Loucy (cell line): ENCODE data around the gene CREG2.

Experiments
- H2AFZ ChIP-seq: fragments of 200-600 bp; sonication (generic); 2 replicates; pipeline ENCODE4 v1.6.0; 2016; ENCODE audit warnings: antibody characterized with exemption, mild to moderate bottlenecking, low read length, moderate library complexity
- H3F3A ChIP-seq: fragments of 200-600 bp; 2 replicates; pipeline ENCODE4 v1.6.0; 2016; ENCODE audit warnings: antibody characterized with exemption, low read depth, mild to moderate bottlenecking
- H3K27me3 ChIP-seq: fragments of 200-600 bp; sonication (generic); 2 replicates; pipeline ENCODE4 v1.6.1; 2014; ENCODE audit warnings: low read length, mild to moderate bottlenecking; ENCODE audit not compliant: insufficient read depth, poor library complexity, severe bottlenecking
- H3K36me3 ChIP-seq: fragments of 200-600 bp; sonication (generic); 2 replicates; pipeline ENCODE4 v1.6.1; 2016; ENCODE audit warnings: low read length; ENCODE audit not compliant: insufficient read depth
- H3K4me1 ChIP-seq: fragments of 200-600 bp; sonication (generic); 2 replicates; pipeline ENCODE4 v1.5.1; 2014; ENCODE audit warnings: low read length, mild to moderate bottlenecking; ENCODE audit not compliant: insufficient read depth, poor library complexity, severe bottlenecking
- H3K4me2 ChIP-seq: fragments of 200-600 bp; sonication (generic); 2 replicates; pipeline ENCODE4 v1.6.0; 2014; ENCODE audit warnings: antibody characterized with exemption, low read length, low read depth, mild to moderate bottlenecking; ENCODE audit not compliant: poor library complexity, severe bottlenecking
- H3K4me3 ChIP-seq: fragments of 200-600 bp; sonication (generic); 2 replicates; pipeline ENCODE4 v1.5.1; 2014; ENCODE audit warnings: low read length, mild to moderate bottlenecking, mixed read lengths; ENCODE audit not compliant: poor library complexity, severe bottlenecking
- H3K79me2 ChIP-seq: fragments of 200-600 bp; sonication (generic); 2 replicates; pipeline ENCODE4 v1.6.1; 2014; ENCODE audit warnings: low read length; ENCODE audit not compliant: insufficient read depth
- H3K9ac ChIP-seq: fragments of 200-600 bp; sonication (generic); 2 replicates; pipeline ENCODE4 v1.6.0; 2014; ENCODE audit warnings: mild to moderate bottlenecking, low read depth, low read length, moderate library complexity; ENCODE audit not compliant: poor library complexity, severe bottlenecking
- H3K9me2 ChIP-seq: fragments of 200-600 bp; sonication (generic); replicated peaks from 2 replicates; pipeline ENCODE4 v1.6.1; 2016; ENCODE audit warnings: low read depth, low read length, mixed read lengths
- H3K9me3 ChIP-seq: fragments of 200-600 bp; sonication (generic); 2 replicates; pipeline ENCODE4 v1.6.1; 2014; ENCODE audit warnings: mild to moderate bottlenecking, antibody characterized with exemption, low read length, low read depth; ENCODE audit not compliant: insufficient read depth
- H4K20me1 ChIP-seq: fragments of 200-600 bp; sonication (generic); 2 replicates; pipeline ENCODE4 v1.6.0; 2014; ENCODE audit warnings: antibody characterized with exemption, low read length, mild to moderate bottlenecking; ENCODE audit not compliant: insufficient read depth, poor library complexity, severe bottlenecking
- EZH2phosphoT487 ChIP-seq: fragments of 200-600 bp; IDR thresholded peaks from 2 replicates; pipeline ENCODE4 v1.6.1; 2018; ENCODE audit warnings: antibody characterized with exemption, mild to moderate bottlenecking, moderate library complexity, borderline replicate concordance
- TF ChIP-seq, protein P1 (sequence below): fragments of 200-600 bp; sonication (generic); conservative IDR thresholded peaks from 2 replicates; pipeline ENCODE4 v1.5.1; 2014; ENCODE audit warnings: mild to moderate bottlenecking, antibody characterized with exemption, low read length

The CREG2 gene

DNA sequence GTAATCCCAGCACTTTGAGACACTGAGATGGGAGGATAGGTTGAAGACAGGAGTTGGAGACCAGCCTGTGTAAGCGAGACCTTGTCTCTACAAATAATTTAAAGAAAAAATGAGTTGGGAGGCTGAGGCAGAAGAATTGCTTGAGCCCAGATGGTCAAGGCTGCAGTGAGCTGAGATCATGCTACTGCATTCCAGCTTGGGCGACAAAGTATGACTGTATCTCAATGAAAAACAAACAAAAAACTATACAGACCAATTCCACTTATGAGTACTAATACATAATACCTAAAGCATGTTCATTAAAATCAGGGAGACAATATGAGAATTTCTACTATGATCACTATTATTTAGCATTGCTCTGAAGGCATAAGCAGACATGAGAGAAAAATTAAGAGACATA, 91.4 kb downstream of the CREG2 start:
- H3K36me3 ChIP-seq, result peaks cover 35% of the 10 kb centered on the region; the same call in 1 of the 2 replicates
- H3K9me2 ChIP-seq, result no peaks in the 10 kb centered on the region
- H3K9me3 ChIP-seq, result no peaks in the 10 kb centered on the region
- peaks cover 31% of the 10 kb centered on the region for H4K20me1 ChIP-seq
- H3K27me3 ChIP-seq, result no peaks in the 10 kb centered on the region
- peak overlapping the region; percentile 9 for H3K4me2 ChIP-seq
- H3K9ac ChIP-seq, result no peak overlapping the region
- H3K4me1 ChIP-seq, result peaks cover 38% of the 10 kb centered on the region
- H2AFZ ChIP-seq, result no peak overlapping the region
- no peaks in the 10 kb centered on the region for H3F3A ChIP-seq
- peaks cover 69% of the 10 kb centered on the region for H3K79me2 ChIP-seq
- no peak overlapping the region for H3K4me3 ChIP-seq
- TF ChIP-seq EZH2phosphoT487, result no peak
- TF ChIP-seq, protein P1, sequence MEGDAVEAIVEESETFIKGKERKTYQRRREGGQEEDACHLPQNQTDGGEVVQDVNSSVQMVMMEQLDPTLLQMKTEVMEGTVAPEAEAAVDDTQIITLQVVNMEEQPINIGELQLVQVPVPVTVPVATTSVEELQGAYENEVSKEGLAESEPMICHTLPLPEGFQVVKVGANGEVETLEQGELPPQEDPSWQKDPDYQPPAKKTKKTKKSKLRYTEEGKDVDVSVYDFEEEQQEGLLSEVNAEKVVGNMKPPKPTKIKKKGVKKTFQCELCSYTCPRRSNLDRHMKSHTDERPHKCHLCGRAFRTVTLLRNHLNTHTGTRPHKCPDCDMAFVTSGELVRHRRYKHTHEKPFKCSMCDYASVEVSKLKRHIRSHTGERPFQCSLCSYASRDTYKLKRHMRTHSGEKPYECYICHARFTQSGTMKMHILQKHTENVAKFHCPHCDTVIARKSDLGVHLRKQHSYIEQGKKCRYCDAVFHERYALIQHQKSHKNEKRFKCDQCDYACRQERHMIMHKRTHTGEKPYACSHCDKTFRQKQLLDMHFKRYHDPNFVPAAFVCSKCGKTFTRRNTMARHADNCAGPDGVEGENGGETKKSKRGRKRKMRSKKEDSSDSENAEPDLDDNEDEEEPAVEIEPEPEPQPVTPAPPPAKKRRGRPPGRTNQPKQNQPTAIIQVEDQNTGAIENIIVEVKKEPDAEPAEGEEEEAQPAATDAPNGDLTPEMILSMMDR, result no peak
